Measurements from ENCODE around the gene NAALADL2. TPM values are rescaled to one million over a fixed set of nuclear protein-coding genes. Genes with fewer than 3 reads are reported as not detected.

NAALADL2 gene
- total and polyA plus RNA-seq, 2 of the 13 experiments (the other 11 are each of a cell fraction or from before 2014, with no cell fraction given) = 0.08 TPM; not detected in 1

GRCh38 chr3:174882789-174883188, 23.7 kb downstream of the NAALADL2 start:
- ATAC-seq (no peak), DNase-seq (ENCODE audit: low spot score) (no peak), FAIRE-seq (no peak)
- POLR2A ChIA-PET = no interaction called here
- Histone ChIP-seq H3K27ac (ENCODE audit: extremely low read length, insufficient read depth, low read length) (no peak overlapping the region), H3K79me2 (ENCODE audit: insufficient read depth, low read length) (no peaks in the 10 kb centered on the region), H3K4me2 (ENCODE audit: low read depth, low read length) (no peak overlapping the region), H3K27me3 (ENCODE audit: control insufficient read depth in 1 of 2, insufficient read depth in 2 of 2, low read length in 2 of 2) (no peaks in the 10 kb centered on the region), H3K4me1 (ENCODE audit: insufficient read depth, low read length) (no peaks in the 10 kb centered on the region), H3K36me3 (replicated peaks in 1 of 2; ENCODE audit: control insufficient read depth in 1 of 2, insufficient read depth in 2 of 2, low read length in 2 of 2) (no peaks in the 10 kb centered on the region), H2AFZ (ENCODE audit: low read length) (no peak overlapping the region), H3K9me3 (ENCODE audit: low read length) (peaks cover 8% of the 10 kb centered on the region), H4K20me1 (ENCODE audit: insufficient read depth, low read length) (no peaks in the 10 kb centered on the region), H3K4me3 (replicated peaks in 1 of 3; ENCODE audit: insufficient read depth in 1 of 3, low read depth in 2 of 3, low read length in 3 of 3) (no peak overlapping the region), H3K9ac (ENCODE audit: insufficient read depth, low read depth, low read length) (no peak overlapping the region)
- TF ChIP-seq ZNF605 (CRISPR knock-in tag; IDR thresholded peaks at IDR 0.05) (no peak), ZNF576 (CRISPR knock-in tag; IDR thresholded peaks at IDR 0.05) (no peak), MNT (IDR thresholded peaks at IDR 0.05) (peak; percentile 84), CEBPB (IDR thresholded peaks at IDR 0.05; ENCODE audit: borderline replicate concordance, low read depth, low read length) (peak; percentile 60), ZBTB4 (CRISPR knock-in tag; IDR thresholded peaks at IDR 0.05; ENCODE audit: borderline replicate concordance) (no peak), ZNF670 (CRISPR knock-in tag; IDR thresholded peaks at IDR 0.05; ENCODE audit: borderline replicate concordance) (no peak), TRAFD1 (CRISPR knock-in tag; IDR thresholded peaks at IDR 0.05; ENCODE audit: borderline replicate concordance) (no peak), PREB (CRISPR knock-in tag; IDR thresholded peaks at IDR 0.05) (no peak), RBM39 (IDR thresholded peaks at IDR 0.05; ENCODE audit: low read depth, low read length, poor library complexity, severe bottlenecking) (no peak), SNRNP70 (IDR thresholded peaks at IDR 0.05; ENCODE audit: low read depth, low read length) (no peak), ZNF333 (CRISPR knock-in tag; IDR thresholded peaks at IDR 0.05; ENCODE audit: borderline replicate concordance) (no peak), HDAC2 (CRISPR knock-in tag; IDR thresholded peaks at IDR 0.05) (no peak)
- CTCF ChIA-PET (ENCODE audit: low intra/inter-chr PET ratio, low total read pairs) = no interaction called here
- intact Hi-C loops (cut with micrococcal nuclease; ENCODE audit: unreplicated experiment) = no loop called here
- in situ Hi-C loops (cut with HindIII; ENCODE audit: extremely low pct_ligation_motif_present, low pct_unique_long_range_greater_than_20kb) = no loop called here
- WGBS (ENCODE audit: low lambda C conversion rate) = 43% methylated on average over 6 of the region's 6 CpGs
- BruUV-seq (replicated peaks) = no TSS peak
